Caco-2 (cell line): Measurements from ENCODE around the gene PARVB. TPM values are rescaled to one million over a fixed set of nuclear protein-coding genes. Genes with fewer than 3 reads are reported as not detected.

ENCODE experiments used
- BruUV-seq: library from RNA; stranded (reverse); fragments of 400-500 nt; replicated peaks from 2 replicates; lab custom pipeline; 2021; lab: Mats Ljungman, UMichigan
- CTCF ChIA-PET: fragments of 300-600 bp; sonication (Branson Sonifier 250); formaldehyde crosslinking; loops from one replicate; lab custom pipeline; 2022; ENCODE audit warnings: antibody characterized with exemption; lab: Charles Lee
- POLR2A ChIA-PET: fragments of 300-600 bp; sonication (Branson Sonifier 250); formaldehyde crosslinking; loops from one replicate; lab custom pipeline; 2022; ENCODE audit warnings: antibody characterized with exemption; lab: Charles Lee
- DNase-seq, 2 experiments: peaks; one replicate each; pipeline versions ENCODE4 v3.0.0 to v3.0.0-alpha.2; 2020 to 2022
- H3K27me3 ChIP-seq: replicated peaks from 2 replicates; pipeline ENCODE4 v1.6.0; 2011; ENCODE audit warnings: low read length; ENCODE audit not compliant: control insufficient read depth, insufficient read depth
- H3K36me3 ChIP-seq: 2 replicates; pipeline ENCODE4 v1.5.1; 2011; ENCODE audit warnings: low read length; ENCODE audit not compliant: control insufficient read depth, insufficient read depth
- H3K4me1 ChIP-seq: fragments of 250-450 bp; sonication (Bioruptor Pico); 2 replicates; pipeline ENCODE4 v1.5.1; 2020; ENCODE audit warnings: mild to moderate bottlenecking
- H3K4me3 ChIP-seq: 2 replicates; pipeline ENCODE4 v1.5.1; 2011; ENCODE audit warnings: low read depth, mild to moderate bottlenecking, control low read depth, low read length
- H3K9me3 ChIP-seq: fragments of 250-450 bp; sonication (Bioruptor Pico); 2 replicates; pipeline ENCODE4 v1.5.1; 2020; ENCODE audit warnings: mild to moderate bottlenecking, moderate library complexity
- H3K27ac Mint-ChIP-seq: one replicate; pipeline ENCODE4 v1.8.0; 2022; ENCODE audit warnings: mixed read lengths; ENCODE audit not compliant: unreplicated experiment
- H3K27me3 Mint-ChIP-seq: one replicate; pipeline ENCODE4 v1.8.0; 2022; ENCODE audit warnings: mixed read lengths; ENCODE audit not compliant: insufficient read depth, unreplicated experiment
- H3K36me3 Mint-ChIP-seq: one replicate; pipeline ENCODE4 v1.8.0; 2022; ENCODE audit warnings: mild to moderate bottlenecking, mixed read lengths; ENCODE audit not compliant: insufficient read depth, unreplicated experiment
- H3K4me1 Mint-ChIP-seq: one replicate; pipeline ENCODE4 v1.8.0; 2022; ENCODE audit warnings: low read depth, mixed read lengths; ENCODE audit not compliant: unreplicated experiment
- H3K4me3 Mint-ChIP-seq: one replicate; pipeline ENCODE4 v1.8.0; 2022; ENCODE audit warnings: mild to moderate bottlenecking, moderate library complexity, mixed read lengths; ENCODE audit not compliant: unreplicated experiment
- H3K9me3 Mint-ChIP-seq: one replicate; pipeline ENCODE4 v1.8.0; 2022; ENCODE audit warnings: mixed read lengths; ENCODE audit not compliant: unreplicated experiment
- intact Hi-C: fragments of 100-400 bp; cut with micrococcal nuclease; formaldehyde crosslinking; loops from one replicate; pipeline ENCODE4 v1.10.0; 2022; ENCODE audit not compliant: unreplicated experiment
- total RNA-seq: library from RNA; stranded (reverse); gene quantifications from 2 replicates; pipeline ENCODE4 v1.2.3, GENCODE V29; 2022
- TF ChIP-seq, protein P1 (sequence below), 2 experiments: fragments of 200-600 bp in 1 of 2; IDR thresholded peaks; 1 replicate in 1 of 2; 2 replicates in 1 of 2; pipeline versions ENCODE4 v1.5.1 to v1.8.0; 2011 to 2022; ENCODE audit warnings: antibody characterized with exemption in 1 of 2, control low read depth in 1 of 2, inconsistent platforms in 1 of 2, low read depth in 1 of 2, low read length in 1 of 2, mild to moderate bottlenecking in 1 of 2, moderate library complexity in 1 of 2; ENCODE audit not compliant: insufficient read depth in 1 of 2, severe bottlenecking in 1 of 2, unreplicated experiment in 1 of 2

Gene PARVB
- total RNA-seq, 1 experiment from 2014 or later: 28.8 TPM

DNA sequence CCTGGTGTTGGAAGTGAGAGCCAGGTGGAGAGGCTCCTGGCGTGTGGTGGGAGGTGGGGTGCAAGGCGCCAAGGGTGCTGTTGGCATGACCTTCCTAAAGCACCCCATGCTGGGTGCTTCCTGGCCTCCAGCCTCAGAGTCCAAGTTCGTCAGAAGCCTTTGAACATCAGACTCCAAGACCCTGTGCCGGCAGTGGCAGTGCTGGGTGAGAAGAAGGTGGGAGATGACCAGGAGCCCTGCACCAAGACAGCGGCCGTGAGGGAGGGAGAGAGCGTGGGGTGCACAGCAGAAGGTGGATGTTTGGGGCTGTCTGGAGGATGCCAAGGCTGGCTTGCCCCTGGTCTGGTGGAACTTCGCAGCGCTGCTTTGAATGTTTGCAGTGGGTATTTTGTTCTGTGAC, 29.7 kb upstream of the PARVB start:
- ChIA-PET CTCF (interaction anchor here (1.4 to 2.7 kb wide), 3 partner anchors 88 to 363 kb away, joined by 4 to 90 read pairs (median 18); no protein-coding TSS in a partner anchor), POLR2A (no interaction called here)
- Mint-ChIP-seq H3K27me3 (no peaks in the 10 kb centered on the region), H3K27ac (no peak overlapping the region), H3K4me1 (peaks cover 7% of the 10 kb centered on the region), H3K4me3 (no peak overlapping the region), H3K36me3 (peaks cover 72% of the 10 kb centered on the region), H3K9me3 (no peaks in the 10 kb centered on the region)
- TF ChIP-seq, protein P1, sequence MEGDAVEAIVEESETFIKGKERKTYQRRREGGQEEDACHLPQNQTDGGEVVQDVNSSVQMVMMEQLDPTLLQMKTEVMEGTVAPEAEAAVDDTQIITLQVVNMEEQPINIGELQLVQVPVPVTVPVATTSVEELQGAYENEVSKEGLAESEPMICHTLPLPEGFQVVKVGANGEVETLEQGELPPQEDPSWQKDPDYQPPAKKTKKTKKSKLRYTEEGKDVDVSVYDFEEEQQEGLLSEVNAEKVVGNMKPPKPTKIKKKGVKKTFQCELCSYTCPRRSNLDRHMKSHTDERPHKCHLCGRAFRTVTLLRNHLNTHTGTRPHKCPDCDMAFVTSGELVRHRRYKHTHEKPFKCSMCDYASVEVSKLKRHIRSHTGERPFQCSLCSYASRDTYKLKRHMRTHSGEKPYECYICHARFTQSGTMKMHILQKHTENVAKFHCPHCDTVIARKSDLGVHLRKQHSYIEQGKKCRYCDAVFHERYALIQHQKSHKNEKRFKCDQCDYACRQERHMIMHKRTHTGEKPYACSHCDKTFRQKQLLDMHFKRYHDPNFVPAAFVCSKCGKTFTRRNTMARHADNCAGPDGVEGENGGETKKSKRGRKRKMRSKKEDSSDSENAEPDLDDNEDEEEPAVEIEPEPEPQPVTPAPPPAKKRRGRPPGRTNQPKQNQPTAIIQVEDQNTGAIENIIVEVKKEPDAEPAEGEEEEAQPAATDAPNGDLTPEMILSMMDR (IDR thresholded peaks at IDR 0.05; ENCODE audit: insufficient read depth in 1 of 2, low read depth in 1 of 2, low read length in 1 of 2, severe bottlenecking in 1 of 2, unreplicated experiment in 1 of 2): no peak
- DNase-seq: no peak
- no peaks in the 10 kb centered on the region for H3K9me3 ChIP-seq
- peaks cover 2% of the 10 kb centered on the region; the same call in 1 of the 2 replicates for H3K36me3 ChIP-seq
- H3K4me1 ChIP-seq: no peaks in the 10 kb centered on the region
- no peaks in the 10 kb centered on the region for H3K27me3 ChIP-seq
- BruUV-seq: no TSS peak
- H3K4me3 ChIP-seq: no peak overlapping the region
- intact Hi-C loops: no loop called here

DNA sequence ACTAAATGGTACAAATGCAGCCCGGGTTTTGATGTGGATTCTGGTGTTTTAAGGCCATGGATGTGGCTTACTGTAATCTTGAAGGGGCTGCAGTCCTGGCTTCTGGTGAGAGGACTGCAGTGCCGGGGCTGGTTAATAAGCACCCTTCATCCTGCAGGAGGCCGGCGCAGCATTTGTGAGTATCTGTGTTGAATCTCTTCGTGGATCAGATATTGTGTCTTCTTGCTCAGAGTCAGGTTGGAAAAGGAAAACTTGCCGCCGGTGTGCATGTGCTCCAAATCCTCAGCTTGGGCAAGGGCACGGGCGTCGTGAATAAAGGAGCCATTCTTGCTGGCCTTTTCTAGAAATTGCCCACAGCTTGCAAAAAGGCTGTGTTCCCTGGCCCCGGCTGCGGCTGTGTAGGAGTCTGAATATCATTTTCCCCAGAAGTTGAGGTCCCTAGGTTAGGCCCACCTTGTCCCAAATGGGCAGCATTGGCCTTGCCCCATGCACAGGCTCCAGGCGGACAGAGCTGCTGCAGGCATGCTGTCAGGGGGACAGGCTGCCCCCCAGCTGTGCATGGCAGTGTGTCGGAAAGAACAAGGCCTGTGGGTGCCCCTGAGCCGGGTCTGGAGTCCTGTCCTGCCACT, 28.9 kb upstream of the PARVB start:
- H3K9me3 Mint-ChIP-seq: no peaks in the 10 kb centered on the region

DNA sequence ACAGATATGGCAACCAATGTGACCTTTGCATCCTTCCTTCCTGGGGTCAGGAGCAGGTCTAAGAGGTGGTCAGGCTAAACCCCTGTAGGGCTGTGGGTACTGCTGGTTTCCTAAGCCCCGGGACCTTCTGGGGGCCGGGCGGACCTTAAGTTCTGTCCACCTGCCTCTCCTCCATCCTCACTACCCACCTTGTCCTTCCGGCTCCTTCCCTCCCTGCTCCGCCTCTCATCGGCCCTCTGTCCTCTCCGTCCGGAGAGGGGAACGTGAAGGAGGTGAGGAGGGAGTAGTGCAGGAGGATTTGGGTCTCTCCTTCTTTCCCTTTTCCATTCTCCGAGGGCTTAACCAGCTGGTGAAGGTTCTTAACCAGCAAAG, 28.3 kb upstream of the PARVB start:
- Mint-ChIP-seq H3K27ac (no peak overlapping the region), H3K4me3 (no peak overlapping the region), H3K36me3 (peaks cover 61% of the 10 kb centered on the region), H3K27me3 (no peaks in the 10 kb centered on the region), H3K9me3 (no peaks in the 10 kb centered on the region), H3K4me1 (peaks cover 7% of the 10 kb centered on the region)
- CTCF ChIA-PET: no interaction called here
- no peaks in the 10 kb centered on the region for H3K27me3 ChIP-seq
- H3K36me3 ChIP-seq: peaks cover 2% of the 10 kb centered on the region; the same call in 1 of the 2 replicates
- H3K4me3 ChIP-seq: no peak overlapping the region
- H3K4me1 ChIP-seq: no peaks in the 10 kb centered on the region
- H3K9me3 ChIP-seq: no peaks in the 10 kb centered on the region
- POLR2A ChIA-PET: no interaction called here
- BruUV-seq: no TSS peak
- intact Hi-C loops: no loop called here
- TF ChIP-seq, protein P1 (IDR thresholded peaks at IDR 0.05; ENCODE audit: insufficient read depth in 1 of 2, low read depth in 1 of 2, low read length in 1 of 2, severe bottlenecking in 1 of 2, unreplicated experiment in 1 of 2): no peak
- DNase-seq: no peak

More for the DNA sequence above, 28.9 kb upstream of the PARVB start:
- H3K9me3 ChIP-seq: no peaks in the 10 kb centered on the region
- no peak overlapping the region for H3K4me3 ChIP-seq
- TF ChIP-seq, protein P1 (IDR thresholded peaks at IDR 0.05; ENCODE audit: insufficient read depth in 1 of 2, low read depth in 1 of 2, low read length in 1 of 2, severe bottlenecking in 1 of 2, unreplicated experiment in 1 of 2): no peak
- H3K27ac Mint-ChIP-seq: no peak overlapping the region
- BruUV-seq: no TSS peak
- H3K4me1 ChIP-seq: no peaks in the 10 kb centered on the region
- H3K36me3 Mint-ChIP-seq: peaks cover 65% of the 10 kb centered on the region
- H3K4me3 Mint-ChIP-seq: no peak overlapping the region
- ChIA-PET POLR2A (no interaction called here), CTCF (interaction anchor here (2.7 kb wide), 1 partner anchor 91 kb away, joined by 90 read pairs; no protein-coding TSS in a partner anchor)
- intact Hi-C loops: no loop called here
- peaks cover 2% of the 10 kb centered on the region; the same call in 1 of the 2 replicates for H3K36me3 ChIP-seq
- DNase-seq: no peak
- H3K4me1 Mint-ChIP-seq: peaks cover 7% of the 10 kb centered on the region
- no peaks in the 10 kb centered on the region for H3K27me3 Mint-ChIP-seq
- no peaks in the 10 kb centered on the region for H3K27me3 ChIP-seq
